HG03108 (cell line): Measurements from ENCODE around the gene NUP153.

ENCODE experiments used
- ATAC-seq: cut with Tn5 transposase; IDR thresholded peaks from one replicate; pipeline ENCODE4 v1.9.1; 2021; ENCODE audit warnings: moderate library complexity; ENCODE audit not compliant: unreplicated experiment

NUP153 gene

DNA sequence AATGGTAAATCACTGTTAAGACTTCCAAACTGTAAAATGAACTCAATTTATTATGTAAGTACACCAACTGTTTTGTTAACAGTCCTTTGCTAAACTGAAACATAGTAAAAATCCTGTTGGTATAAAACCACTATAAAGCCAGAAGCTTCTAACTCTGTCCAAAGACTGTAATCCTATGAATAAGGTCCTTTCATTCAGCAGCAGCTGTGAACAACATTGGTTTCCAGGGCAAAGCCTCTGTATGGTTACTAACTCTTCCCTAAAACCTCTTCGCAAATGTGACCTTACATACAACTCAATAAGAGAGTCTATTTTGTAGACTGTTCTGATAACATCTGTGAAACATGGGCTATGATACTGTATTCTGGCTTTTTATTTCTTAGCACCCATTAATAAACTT, 40.1 kb downstream of the NUP153 start:
- no peak for ATAC-seq

DNA sequence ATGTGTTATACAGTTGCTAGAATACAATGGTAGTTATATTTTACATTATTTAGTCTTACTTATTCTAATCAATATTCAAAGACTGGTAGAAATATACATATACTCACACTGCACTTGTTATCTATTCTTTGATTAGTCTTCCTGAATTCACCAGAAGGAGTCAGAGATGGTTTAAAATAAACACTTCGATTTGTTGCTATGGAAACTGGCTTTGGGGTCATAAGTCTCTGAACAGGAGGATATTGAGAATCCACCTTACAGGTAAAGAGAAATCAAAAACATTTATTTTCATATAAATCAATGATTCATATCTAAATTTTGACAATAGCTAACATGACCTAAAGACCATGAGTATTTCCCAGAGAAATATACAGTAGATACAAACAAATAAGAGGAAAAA, 41.6 kb downstream of the NUP153 start:
- ATAC-seq: no peak

DNA sequence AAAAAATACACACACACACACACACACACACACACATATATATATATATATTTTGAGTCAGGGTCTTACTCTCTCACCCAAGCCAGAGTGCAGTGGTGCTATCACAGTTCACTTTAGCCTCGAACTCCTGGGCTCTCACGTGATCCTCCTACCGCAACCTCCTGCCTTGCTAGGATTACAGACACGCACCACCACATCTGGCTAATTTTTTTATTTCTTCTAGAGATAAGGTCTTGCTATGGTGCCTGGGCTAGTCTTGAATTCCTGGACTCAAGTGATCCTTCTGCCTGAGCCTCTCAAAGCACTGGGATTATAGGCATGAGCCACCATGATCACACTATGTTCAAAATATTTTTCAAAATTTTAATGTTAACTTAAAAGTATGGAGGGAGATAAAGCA, 43.5 kb downstream of the NUP153 start:
- ATAC-seq: no peak

DNA sequence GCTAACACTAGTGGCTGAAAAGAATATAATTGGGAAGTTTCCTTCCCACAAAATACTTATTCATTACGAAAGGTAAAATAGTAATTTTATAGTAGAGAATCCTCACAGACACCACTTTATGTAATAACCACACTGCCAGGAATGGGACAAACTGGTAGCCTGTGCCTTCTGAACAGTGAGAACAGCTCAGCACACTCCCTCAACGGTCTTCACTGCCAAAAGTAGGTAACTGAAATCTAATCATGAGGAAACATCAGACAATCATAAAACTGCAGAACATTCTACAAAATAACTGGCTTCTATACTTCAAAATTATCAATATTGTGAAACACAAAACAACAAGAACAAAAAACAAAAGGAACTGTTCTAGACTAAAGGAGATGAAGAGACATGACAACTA, 44.1 kb downstream of the NUP153 start:
- no peak for ATAC-seq

DNA sequence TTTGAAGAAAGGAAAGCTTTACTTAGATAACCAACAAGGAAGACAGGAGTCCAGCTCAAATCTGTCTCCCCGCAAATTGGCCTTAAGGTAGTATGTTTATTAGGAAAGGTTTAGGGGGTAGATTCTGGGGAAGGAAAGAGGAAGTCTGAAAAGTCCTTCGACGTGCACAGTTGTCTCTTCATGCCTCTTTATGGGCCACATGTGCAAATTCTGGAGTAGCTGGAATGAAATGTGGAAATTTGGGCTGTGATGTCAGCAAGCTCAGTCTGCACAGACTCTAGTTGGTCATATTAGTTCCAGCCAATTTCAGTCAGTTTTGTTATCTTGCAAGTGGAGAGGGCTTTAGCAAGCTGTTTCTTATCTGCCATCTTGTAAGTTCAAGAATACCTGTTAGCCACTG, 50.1 kb downstream of the NUP153 start:
- ATAC-seq: no peak

DNA sequence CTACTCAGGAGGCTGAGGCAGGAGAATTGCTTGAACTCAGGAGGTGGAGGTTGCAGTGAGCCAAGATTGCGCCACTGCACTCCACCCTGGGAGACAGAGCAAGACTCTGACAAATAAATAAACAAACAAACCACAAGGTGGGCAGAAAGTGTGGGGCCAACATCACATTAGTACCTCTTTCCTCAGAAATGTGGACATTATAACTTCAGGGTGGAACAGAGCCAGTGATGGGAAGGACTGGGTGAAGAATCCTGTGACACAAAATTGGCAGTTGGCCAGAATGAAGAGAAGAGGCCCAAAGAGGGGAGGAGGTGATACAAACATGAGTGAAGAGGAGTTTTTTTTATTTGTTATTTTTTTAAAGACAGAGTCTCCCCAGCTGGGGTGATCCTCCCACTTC, 50.6 kb downstream of the NUP153 start:
- ATAC-seq: no peak

DNA sequence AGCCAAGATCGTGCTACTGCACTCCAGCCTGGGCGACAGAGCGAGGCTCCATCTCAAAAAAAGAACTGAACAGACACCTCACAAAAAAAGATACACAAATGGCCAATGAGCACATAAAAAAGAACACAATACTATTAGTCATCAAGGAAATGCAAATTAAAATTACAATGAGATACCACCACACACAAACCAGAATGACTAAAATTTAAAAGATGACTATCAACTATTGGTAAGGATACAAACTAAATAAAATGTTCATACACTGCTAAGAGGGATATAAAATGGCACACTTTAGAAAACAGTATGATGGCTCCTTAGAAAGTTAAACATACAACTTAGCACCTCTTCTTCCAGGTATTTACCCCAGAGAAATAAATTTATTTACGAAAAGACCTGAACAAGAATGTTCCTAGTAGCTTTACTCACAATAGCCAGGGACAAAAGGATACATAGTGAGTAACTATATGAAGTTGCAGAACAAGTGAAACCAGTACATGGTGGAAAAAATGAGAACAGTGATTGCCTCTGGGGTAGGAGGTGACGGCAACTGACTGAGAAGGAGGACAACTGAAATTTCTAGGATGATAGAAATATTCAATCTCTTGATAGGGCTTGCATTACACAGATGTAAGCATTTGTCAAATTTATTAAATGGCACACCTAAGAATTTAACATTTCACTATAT, 53.4 kb downstream of the NUP153 start:
- no peak for ATAC-seq

DNA sequence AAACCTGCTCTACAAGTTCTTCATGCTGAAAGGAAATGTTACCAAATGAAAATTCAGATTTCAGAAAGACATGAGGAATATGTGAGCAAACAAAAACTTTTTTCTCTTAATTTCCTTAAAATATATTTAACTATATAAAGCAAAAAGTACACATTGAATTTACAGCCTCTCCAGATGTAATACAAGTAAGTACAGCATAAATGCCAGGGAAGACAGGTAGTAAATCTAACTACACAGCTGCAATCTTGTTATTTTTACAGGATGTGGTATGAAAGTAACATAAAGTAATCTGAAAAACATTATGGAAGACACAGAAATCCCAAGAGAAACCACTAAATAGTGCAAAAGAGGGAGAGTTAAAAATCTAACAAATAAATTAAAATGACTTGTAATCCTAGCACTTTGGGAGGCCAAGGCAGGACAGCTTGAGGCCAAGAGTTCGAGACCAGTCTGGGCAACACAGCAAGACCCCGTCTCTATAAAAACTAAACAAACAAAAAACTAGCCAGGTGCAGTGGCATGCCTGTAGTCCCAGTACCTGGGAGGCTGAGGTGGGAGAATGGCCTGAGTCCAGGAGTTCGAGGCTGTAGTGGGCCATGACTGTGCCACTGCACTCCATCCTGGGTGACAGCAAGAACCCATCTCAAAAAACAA, 55.9 kb downstream of the NUP153 start:
- no peak for ATAC-seq

DNA sequence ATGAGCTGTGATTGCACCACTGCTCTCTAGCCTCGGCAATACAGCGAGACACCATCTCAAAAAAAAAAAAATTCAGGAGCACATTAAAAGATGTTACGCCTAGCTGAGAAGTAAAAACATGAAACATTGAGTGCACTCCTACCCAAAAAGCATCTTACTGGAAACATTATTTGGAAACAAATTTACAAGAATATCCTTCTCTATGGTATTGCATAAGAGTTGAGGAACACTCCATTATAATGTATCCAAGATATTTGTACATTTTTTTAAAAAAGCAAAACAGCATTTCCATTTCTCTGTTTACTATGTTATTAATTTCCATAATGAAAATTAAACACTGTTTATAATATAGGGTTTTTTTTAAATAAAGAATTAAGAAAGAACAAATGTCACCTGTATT, 58.0 kb downstream of the NUP153 start:
- ATAC-seq: no peak

DNA sequence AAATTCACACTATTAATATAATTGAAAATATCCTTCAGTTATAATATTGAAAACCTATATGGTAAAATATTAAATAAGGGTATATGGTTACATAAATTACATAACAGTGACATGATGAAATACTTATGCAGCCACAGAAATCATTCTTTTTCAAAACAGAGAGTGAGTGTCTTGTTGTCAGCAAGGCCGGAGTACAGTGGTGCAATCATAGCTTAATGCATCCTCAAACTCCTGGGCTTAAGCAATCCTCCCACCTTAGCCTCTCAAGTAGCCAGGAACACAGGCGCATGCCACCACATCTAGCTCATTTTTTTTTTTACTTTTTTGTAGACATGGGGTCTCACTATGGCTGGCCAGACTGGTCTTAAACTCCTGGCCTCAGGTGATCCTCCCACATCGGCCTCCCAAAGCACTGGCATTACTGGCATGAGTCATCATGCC, 66.2 kb downstream of the NUP153 start:
- ATAC-seq: no peak

DNA sequence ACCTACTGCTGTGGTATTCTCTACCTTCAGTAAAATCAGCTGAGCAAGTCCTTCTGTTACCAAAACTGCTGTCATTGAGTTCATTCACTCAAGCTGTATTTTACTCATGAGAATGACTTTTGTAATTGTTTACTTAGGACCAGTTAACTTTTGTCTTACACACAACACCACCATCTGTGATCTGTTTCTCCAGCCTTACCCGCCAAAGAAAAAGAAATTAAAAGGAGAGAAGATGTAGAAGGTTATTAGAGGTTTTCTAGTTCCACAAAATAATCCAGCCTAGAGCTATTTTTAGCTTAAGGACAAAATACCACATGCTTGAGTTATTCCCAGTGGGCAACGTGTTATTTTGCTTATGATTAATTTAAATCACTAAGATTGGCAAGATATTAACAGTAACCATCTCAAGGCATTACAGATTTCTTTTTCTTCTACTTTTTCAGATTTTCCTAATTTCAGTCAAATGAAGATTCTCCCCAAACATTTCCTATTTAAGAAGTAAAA, 68.5 kb downstream of the NUP153 start:
- no peak for ATAC-seq

DNA sequence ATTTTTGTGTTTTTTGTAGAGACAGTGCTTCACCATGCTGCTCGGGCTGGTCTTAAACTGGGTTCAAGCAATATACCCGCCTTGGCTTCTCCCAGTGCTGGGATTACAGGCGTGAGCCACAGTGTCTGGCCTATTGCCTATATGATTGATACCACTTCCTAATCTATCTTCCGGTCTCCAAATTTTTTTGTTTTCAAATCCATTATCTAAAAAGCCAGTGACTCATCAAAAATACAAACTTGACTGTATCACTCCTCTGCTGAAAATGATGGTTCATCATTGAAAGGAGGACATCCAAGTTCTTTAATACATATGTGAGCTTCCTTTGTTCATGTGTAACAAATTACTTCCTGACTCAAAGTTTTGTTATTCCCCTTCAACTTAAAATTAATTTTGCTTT, 71.2 kb downstream of the NUP153 start:
- no peak for ATAC-seq

DNA sequence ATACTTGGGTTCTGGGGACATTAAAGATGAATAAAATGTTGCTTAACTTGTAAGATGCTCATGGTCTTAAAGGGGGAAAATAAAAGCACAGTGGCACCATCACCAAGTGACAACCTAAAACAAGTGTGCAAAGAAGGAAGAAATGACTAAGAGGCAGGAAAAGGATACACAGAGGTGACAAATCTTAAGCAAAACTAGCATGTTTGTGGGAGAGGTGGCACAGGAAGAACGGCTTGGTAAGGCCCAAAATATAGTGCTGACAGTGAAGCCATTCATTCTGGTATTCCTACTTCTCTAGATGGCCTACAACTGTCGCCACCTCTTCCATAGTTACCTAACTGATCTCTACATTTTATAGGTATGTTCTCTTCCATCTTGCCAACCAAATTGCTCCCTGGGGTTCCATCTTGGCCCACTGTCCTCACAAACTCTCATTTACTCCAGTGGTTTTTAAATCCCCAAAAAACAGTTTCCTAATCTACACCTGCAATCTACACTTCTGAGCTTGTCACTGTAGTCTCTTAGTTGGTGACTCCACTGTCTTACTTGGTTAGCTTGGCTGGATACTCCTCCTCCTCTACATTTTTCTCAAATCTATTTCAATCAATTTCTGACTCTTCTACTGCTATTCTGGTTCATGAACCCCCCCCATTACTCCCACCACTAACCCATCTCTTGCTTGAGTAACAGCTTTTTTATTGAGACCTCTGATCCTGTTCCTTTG, 73.1 kb downstream of the NUP153 start:
- ATAC-seq: no peak

DNA sequence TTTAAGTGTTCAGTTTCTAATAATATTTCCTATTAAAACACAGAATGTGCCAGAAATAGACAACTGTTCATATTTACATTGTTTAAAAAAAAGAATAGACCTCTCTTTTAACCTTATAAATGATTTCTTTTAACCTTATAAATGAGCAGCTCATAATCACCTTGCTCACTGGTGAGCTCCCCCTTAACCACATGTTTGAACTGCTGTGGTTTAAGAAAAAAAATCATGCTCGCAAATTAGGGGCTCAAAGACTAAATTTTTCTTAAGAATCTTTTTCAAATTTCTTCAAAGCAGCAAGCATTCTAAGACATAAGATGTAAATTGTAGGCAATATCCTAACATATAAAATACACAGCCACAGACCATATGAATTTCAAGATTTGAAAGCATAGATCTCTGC, 73.8 kb downstream of the NUP153 start:
- ATAC-seq: no peak

DNA sequence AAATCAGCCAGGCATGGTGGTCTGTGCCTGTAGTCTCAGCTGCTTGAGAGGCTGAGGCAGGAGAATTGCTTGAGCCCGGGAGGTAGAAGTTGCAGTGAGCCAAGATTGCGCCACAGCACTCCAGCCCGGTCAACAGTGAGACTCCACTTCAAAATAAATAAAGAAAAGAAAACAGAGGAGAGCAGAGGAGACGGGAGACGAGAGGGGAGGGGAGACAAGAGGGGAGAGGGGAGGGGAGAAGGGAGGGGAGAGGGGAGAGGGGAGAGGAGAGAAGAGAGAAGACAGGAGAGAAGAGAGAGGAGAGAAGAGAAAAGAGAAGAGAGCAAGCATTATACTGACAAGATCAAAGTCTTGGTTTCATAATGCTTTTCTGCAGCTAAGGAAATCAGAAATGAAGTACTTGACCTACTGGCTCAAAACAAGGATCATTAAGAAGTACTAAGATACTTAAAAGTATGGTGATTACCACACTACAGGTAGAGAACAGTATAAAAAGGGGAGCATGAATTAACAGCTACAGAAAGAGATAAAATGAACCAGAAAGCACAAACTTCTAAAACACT, 76.1 kb downstream of the NUP153 start:
- ATAC-seq: no peak

DNA sequence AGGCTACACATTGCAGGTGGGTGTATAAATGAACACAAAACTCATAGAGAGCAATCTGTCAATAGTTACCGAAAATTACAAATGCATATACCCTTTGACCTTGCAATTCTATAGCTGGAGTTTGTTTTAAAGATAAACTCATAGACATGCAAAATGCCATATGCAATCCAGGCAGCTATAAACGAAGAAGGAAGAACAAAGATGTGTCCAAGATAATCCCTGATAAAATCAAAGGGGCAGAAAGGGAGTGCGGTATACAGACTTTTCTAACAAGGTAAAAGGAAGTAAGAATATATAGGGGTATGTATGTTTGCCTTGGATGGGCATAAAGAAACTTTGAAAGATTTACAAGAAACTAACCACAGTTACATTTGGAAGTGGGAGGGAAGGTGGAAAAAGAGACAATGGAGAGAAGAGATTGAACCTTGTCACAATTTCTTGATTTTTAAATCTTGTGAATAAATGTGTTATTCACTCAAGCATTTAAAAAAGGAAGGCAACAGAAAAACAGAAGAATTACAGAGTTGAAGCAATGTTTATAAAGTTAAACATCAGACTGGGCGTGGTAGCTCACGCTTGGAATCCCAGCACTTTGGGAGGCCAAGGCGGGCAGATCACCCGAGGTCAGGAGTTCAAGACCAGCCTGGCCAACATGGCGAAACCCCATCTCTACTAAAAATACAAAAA, 76.8 kb downstream of the NUP153 start:
- ATAC-seq: no peak

DNA sequence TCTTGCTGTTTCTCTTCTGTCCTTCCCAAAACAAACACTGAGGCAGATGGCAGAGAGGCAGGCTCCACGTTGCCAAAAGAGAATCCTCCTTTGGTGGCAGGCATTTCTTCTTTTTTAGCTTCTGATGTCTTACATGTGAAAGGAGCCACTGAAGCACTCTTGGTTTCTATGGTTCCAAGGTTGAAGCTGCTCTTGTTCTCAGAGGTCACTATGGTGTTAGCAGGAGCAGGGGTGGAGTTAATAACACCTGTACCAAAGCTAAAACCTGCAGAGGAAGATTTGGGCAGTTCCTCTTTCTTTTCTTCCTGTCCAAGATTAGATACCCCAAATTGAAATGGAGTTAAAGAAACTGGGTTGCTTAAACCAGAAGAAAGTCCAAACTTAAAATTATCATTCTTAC, 77.9 kb downstream of the NUP153 start:
- ATAC-seq: peak; percentile 39

DNA sequence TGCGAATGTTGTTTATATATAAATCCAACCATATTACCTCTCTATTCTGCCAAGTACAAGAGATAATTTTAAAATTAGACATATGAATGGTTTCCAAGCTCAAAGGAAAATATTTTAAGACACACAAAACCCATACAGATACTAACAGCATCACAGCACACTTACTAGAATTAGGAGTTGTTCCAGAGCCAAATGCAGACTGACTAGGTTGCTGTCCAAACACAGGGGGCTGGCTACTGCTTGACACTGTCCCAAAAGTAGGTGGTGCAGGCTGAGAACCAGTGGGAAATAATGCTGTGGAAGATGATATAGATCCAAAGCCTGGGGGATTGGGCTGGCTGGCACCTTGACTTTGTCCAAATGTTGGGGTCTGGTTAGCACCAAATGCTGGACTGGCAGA, 82.3 kb downstream of the NUP153 start:
- ATAC-seq: no peak

DNA sequence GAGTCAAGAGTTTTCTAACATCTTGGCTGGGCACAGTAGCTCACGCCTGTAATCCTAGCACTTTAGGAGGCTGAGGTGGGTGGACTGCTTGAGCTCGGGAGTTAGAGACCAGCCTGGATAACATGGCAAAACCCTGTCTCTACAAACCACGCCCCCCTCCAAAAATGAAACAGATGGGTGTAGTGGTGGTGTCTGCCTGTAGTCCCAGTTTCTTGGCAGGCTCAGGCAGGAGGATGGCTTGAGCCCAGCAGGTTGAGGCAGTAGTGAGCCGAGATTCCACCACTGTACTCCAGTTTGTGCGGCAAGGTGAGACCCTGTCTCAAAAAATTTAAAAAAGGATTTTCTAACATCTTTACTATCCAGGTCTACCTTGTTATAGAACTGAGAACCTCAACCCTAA, 84.6 kb downstream of the NUP153 start:
- no peak for ATAC-seq

DNA sequence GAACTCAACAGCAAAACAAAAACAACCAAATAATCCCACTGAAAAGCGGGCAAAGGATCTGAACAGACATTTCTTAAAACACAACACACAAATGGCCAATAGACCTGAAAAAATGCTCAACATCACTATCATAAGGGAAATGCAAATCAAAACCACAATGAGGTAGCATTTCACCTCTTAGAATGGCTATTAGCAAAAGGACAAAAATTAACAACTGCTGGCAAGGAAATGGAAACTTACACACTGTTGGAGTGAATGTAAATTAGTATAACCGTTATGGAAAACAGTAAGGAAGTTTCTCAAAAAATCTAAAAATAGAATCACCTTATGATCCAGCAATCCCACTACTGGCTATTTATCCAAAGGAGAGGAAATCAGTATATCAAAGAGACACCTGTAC, 85.7 kb downstream of the NUP153 start:
- peak; percentile 88 for ATAC-seq

DNA sequence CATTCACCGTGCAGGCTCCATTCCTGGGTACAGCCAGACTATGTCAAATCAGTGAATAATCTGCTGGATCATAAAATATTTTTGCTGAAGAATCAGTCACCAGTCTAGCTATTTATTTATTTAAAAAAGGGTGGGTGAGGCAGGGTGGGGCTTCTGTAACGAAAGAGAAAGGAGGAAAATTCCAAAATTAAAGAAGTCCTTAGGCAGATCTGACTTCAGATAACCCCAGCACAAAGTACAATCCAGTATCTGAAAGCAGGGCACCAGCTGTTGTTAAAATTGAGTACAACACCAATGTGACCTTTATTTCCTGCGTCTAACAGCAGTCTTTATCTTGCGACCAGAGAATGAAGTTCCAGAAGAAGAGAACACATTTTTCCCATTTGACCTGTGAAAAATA, 90.9 kb downstream of the NUP153 start:
- no peak for ATAC-seq
